HG03064 (cell line): ENCODE data around the gene TRMT10B.

Experiments used
- ATAC-seq: cut with Tn5 transposase; IDR thresholded peaks from one replicate; pipeline ENCODE4 v1.9.1; 2021; ENCODE audit warnings: low read depth; ENCODE audit not compliant: unreplicated experiment

Gene TRMT10B

GRCh38 chr9:37753489-37754190 is at the start of gene TRMT10B:
TSS of gene TRMT10B (plus strand) at chr9:37753805. CDS start at chr9:37761932, 8,127 bp downstream.
- peak; percentile 80 for ATAC-seq

GRCh38 chr9:37705787-37706186 is 47.8 kb upstream of the TRMT10B start:
- no peak for ATAC-seq

- ATAC-seq, result no peak
Measured at GRCh38 chr9:37706290-37706689, 47.3 kb upstream of the TRMT10B start.

- ATAC-seq, result no peak
Measured at GRCh38 chr9:37707748-37708147, 45.9 kb upstream of the TRMT10B start.

GRCh38 chr9:37710046-37710445 is 43.6 kb upstream of the TRMT10B start:
- ATAC-seq, result no peak

- no peak for ATAC-seq
Measured at GRCh38 chr9:37715260-37715659, 38.3 kb upstream of the TRMT10B start.

GRCh38 chr9:37715991-37716505 is 37.6 kb upstream of the TRMT10B start:
- no peak for ATAC-seq

- ATAC-seq, result no peak
Measured at GRCh38 chr9:37719526-37719925, 34.1 kb upstream of the TRMT10B start.

GRCh38 chr9:37727013-37727412 is 26.6 kb upstream of the TRMT10B start:
- ATAC-seq, result no peak

- no peak for ATAC-seq
Measured at GRCh38 chr9:37729499-37729898, 24.1 kb upstream of the TRMT10B start.

- ATAC-seq, result no peak
Measured at GRCh38 chr9:37730256-37730655, 23.3 kb upstream of the TRMT10B start.

GRCh38 chr9:37730839-37731238 is 22.8 kb upstream of the TRMT10B start:
- ATAC-seq, result no peak

GRCh38 chr9:37732086-37732741 is 21.4 kb upstream of the TRMT10B start:
- ATAC-seq, result no peak

- no peak for ATAC-seq
Measured at GRCh38 chr9:37732952-37733351, 20.7 kb upstream of the TRMT10B start.

GRCh38 chr9:37739222-37739621 is 14.4 kb upstream of the TRMT10B start:
- ATAC-seq, result no peak

- no peak for ATAC-seq
Measured at GRCh38 chr9:37740128-37740527, 13.5 kb upstream of the TRMT10B start.

- ATAC-seq, result no peak
Measured at GRCh38 chr9:37740631-37741328, 12.8 kb upstream of the TRMT10B start.

GRCh38 chr9:37745970-37746369 is 7.6 kb upstream of the TRMT10B start:
- no peak for ATAC-seq

- no peak for ATAC-seq
Measured at GRCh38 chr9:37746448-37747270, 6.9 kb upstream of the TRMT10B start.

- no peak for ATAC-seq
Measured at GRCh38 chr9:37747271-37747753, 6.3 kb upstream of the TRMT10B start.
